ENCODE data around the gene MPV17.
"Not testable (repeated sequence)": the region's sequence is repeated elsewhere in the genome, so short reads cannot be mapped to it uniquely, and the experiment has no call there.

Gene MPV17

DNA sequence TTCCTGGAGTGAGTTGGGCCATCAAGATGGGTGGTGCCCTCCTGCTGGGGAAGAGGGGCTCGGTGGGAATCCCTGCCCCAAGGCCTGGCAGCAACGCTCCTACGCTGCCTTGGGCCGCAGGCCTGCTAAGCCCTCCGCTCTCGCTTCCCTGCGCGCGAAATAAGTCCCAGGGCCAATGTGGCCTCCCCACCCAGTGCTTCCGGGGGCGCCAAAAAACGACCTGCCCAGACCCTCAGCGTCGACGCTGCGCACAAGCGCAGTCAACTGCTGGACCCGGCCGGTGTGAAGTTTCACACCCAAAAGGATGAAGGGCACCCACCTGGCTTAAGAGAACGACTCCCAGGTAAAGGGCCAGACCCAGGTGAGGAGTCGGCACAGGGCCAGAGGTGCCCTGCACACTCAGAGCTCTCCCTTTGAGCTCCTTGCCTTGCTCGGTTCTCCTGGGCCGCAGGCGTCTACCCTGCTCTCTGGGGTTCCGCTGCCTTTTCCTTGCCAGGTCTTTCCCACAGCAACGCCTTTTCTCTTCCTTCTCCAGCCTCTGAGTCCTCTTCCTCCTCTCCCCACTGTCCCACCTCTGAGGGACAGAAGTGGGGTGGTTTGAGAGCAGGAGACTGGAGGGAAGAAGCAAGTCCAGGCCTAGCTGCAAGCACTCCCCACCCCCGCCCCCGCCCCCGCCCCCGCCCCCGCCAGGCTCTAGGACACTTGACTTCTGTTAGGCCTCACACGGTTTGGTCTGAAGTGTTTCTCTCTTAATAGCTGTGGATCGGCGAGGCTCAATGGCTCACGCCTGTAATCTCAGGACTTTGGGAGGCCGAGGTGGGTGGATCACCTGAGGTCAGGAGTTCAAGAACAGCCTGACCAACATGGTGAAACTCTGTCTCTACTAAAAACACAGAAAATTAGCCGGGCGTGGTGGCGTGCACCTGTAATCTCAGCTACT is 47.4 kb downstream of the MPV17 start, which contains the start of gene DNAJC5G:
TSS of gene DNAJC5G (plus strand) at position 223 of the 940 bp plus-strand sequence. CDS start 1,296 bp downstream, outside the sequence.
- 87 to 89% methylated on average over 29 to 33 of the region's 39 CpGs for WGBS, 2 experiments (ENCODE audit: insufficient coverage in 2 of 2)
- Histone ChIP-seq H3K27ac (ENCODE audit: low read depth, low read length, severe bottlenecking) (no peak within 1 kb of the TSS), H3K4me3 (ENCODE audit: extremely low read depth, insufficient read depth, low read length, poor library complexity, severe bottlenecking) (no peak within 1 kb of the TSS), H3K9me3 (ENCODE audit: control insufficient read depth, low read length) (no peaks in the 10 kb centered on the region), H3K4me1 (ENCODE audit: control insufficient read depth, insufficient read depth, low read length, poor library complexity, severe bottlenecking) (no peaks in the 10 kb centered on the region), H3K36me3 (ENCODE audit: control insufficient read depth, insufficient read depth, low read length) (no peaks in the 10 kb centered on the region)

- WGBS, 2 experiments (ENCODE audit: insufficient coverage in 2 of 2): 87 to 89% methylated on average over 11 of the region's 15 CpGs
- not testable (repeated sequence) for H3K36me3 ChIP-seq (ENCODE audit: control insufficient read depth, insufficient read depth, low read length); H3K4me1 ChIP-seq (ENCODE audit: control insufficient read depth, insufficient read depth, low read length, poor library complexity, severe bottlenecking); H3K9me3 ChIP-seq (ENCODE audit: control insufficient read depth, low read length); H3K27ac ChIP-seq (ENCODE audit: low read depth, low read length, severe bottlenecking); H3K4me3 ChIP-seq (ENCODE audit: extremely low read depth, insufficient read depth, low read length, poor library complexity, severe bottlenecking)
Measured at GRCh38 chr2:27272537-27273522, 50.1 kb downstream of the MPV17 start.

DNA sequence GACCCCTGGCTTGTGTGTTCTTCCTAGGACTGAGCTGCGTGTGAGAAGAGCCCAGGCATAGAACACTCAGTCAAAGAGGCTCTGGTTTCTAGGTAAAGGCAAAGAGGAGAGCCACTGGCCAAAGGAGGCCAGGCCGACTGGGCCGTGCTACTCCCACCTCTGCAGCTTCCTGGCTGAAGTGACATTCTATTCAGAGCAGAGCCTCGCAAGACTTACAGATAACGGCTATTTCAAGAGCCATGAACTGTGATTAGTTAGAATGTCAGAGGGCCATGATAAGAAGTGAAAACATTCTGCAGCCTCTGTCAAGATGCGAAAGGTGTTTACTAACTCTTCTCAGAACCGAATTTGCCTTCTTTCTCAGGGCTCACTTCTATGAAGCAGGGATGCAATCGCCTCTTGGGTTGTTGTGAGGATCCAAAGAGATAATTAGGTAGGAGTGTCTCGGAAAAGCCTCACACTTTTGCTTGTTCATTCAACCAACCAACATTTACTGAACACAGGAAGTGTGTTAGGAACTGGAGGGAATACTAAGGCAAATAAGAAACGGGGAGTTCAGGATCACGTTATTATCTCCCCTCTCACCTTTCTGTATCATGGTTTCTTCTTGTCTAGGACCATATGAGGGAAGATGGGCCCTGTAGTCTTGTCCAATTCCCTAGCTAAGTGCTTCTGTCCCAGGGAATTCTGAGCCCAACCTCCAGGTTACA is 51.1 kb downstream of the MPV17 start:
- no peaks in the 10 kb centered on the region for H3K4me1 ChIP-seq (ENCODE audit: control insufficient read depth, insufficient read depth, low read length, poor library complexity, severe bottlenecking)
- H3K4me3 ChIP-seq (ENCODE audit: extremely low read depth, insufficient read depth, low read length, poor library complexity, severe bottlenecking): no peak overlapping the region
- H3K9me3 ChIP-seq (ENCODE audit: control insufficient read depth, low read length): no peaks in the 10 kb centered on the region
- no peaks in the 10 kb centered on the region for H3K36me3 ChIP-seq (ENCODE audit: control insufficient read depth, insufficient read depth, low read length)
- H3K27ac ChIP-seq (ENCODE audit: low read depth, low read length, severe bottlenecking): no peak overlapping the region
- WGBS, 2 experiments (ENCODE audit: insufficient coverage in 2 of 2): 62 to 67% methylated on average over 5 to 6 of the region's 11 CpGs

DNA sequence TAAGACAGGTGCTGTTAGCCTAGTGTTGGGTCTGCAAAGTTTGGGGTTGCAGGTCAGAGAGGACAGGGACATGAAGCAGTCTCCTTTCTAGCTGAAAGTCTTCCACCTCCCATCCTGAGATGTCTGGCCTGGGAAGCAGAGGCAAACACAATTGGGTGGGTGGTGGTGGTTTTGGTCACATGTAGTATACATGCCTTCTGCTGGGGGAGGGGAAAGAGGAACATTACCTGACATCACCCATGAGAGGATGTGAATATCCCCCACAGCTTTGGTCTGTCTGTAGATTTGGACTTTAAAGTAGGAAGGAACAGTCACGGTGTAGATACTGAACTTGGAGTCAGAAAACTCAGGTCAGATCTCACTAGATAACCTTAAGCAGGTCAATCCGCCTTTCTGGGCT is 52.2 kb downstream of the MPV17 start:
- no peaks in the 10 kb centered on the region for H3K9me3 ChIP-seq (ENCODE audit: control insufficient read depth, low read length)
- H3K27ac ChIP-seq (ENCODE audit: low read depth, low read length, severe bottlenecking): no peak overlapping the region
- H3K4me3 ChIP-seq (ENCODE audit: extremely low read depth, insufficient read depth, low read length, poor library complexity, severe bottlenecking): no peak overlapping the region
- no peaks in the 10 kb centered on the region for H3K4me1 ChIP-seq (ENCODE audit: control insufficient read depth, insufficient read depth, low read length, poor library complexity, severe bottlenecking)
- no peaks in the 10 kb centered on the region for H3K36me3 ChIP-seq (ENCODE audit: control insufficient read depth, insufficient read depth, low read length)
- WGBS, 2 experiments (ENCODE audit: insufficient coverage in 2 of 2): 88 to 100% methylated on average over 1 to 2 of the region's 2 CpGs

DNA sequence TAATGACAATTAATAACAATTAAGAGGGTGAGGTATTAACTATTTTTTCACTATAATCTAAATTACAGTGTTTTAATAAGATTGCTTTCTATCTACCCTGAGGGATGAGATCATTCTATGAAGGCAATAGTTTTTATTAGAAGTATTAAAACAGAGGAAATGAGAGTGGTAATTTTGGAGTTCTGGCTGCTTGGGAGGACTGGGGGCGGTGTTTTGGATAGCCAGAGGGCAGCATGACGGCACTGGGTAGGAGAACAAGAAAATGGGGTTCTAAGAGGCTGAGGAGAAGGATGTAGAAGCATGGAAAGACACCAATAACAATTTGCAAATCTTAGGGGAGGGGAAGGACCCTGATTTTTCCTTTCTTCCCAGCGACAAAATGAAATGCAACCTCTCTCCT is 52.8 kb downstream of the MPV17 start:
- Histone ChIP-seq H3K9me3 (ENCODE audit: control insufficient read depth, low read length) (no peaks in the 10 kb centered on the region), H3K4me1 (ENCODE audit: control insufficient read depth, insufficient read depth, low read length, poor library complexity, severe bottlenecking) (no peaks in the 10 kb centered on the region), H3K4me3 (ENCODE audit: extremely low read depth, insufficient read depth, low read length, poor library complexity, severe bottlenecking) (no peak overlapping the region), H3K27ac (ENCODE audit: low read depth, low read length, severe bottlenecking) (no peak overlapping the region), H3K36me3 (ENCODE audit: control insufficient read depth, insufficient read depth, low read length) (no peaks in the 10 kb centered on the region)
- 90 to 92% methylated on average over 2 of the region's 3 CpGs for WGBS, 2 experiments (ENCODE audit: insufficient coverage in 2 of 2)

- WGBS, 2 experiments (ENCODE audit: insufficient coverage in 2 of 2): 90 to 94% methylated on average over 7 to 8 of the region's 13 CpGs
- H3K36me3 ChIP-seq (ENCODE audit: control insufficient read depth, insufficient read depth, low read length); H3K4me3 ChIP-seq (ENCODE audit: extremely low read depth, insufficient read depth, low read length, poor library complexity, severe bottlenecking); H3K27ac ChIP-seq (ENCODE audit: low read depth, low read length, severe bottlenecking); H3K9me3 ChIP-seq (ENCODE audit: control insufficient read depth, low read length); H3K4me1 ChIP-seq (ENCODE audit: control insufficient read depth, insufficient read depth, low read length, poor library complexity, severe bottlenecking): not testable (repeated sequence)
Measured at GRCh38 chr2:27268296-27268695, 54.6 kb downstream of the MPV17 start.

DNA sequence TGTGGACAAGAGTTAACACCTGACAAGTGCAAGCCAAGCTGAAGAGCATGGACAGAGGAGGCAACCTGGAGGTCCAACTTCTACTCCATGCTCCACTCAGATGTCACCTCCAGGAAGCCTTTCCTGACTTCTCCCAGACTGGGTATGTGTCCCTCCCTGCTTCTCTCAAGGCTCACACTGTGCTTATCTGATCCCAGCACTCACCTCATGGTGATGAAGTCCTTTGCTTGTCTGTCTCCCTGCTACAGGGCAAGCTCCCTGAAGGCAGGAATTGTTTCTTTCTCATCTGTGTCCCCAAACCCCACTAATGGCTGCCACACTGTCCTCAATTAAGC is 57.4 kb downstream of the MPV17 start:
- H3K36me3 ChIP-seq (ENCODE audit: control insufficient read depth, insufficient read depth, low read length): no peaks in the 10 kb centered on the region
- peaks cover 8% of the 10 kb centered on the region for H3K4me1 ChIP-seq (ENCODE audit: control insufficient read depth, insufficient read depth, low read length, poor library complexity, severe bottlenecking)
- no peak overlapping the region for H3K4me3 ChIP-seq (ENCODE audit: extremely low read depth, insufficient read depth, low read length, poor library complexity, severe bottlenecking)
- no peaks in the 10 kb centered on the region for H3K9me3 ChIP-seq (ENCODE audit: control insufficient read depth, low read length)
- no peak overlapping the region for H3K27ac ChIP-seq (ENCODE audit: low read depth, low read length, severe bottlenecking)

- Histone ChIP-seq H3K9me3 (ENCODE audit: control insufficient read depth, low read length) (no peaks in the 10 kb centered on the region), H3K4me3 (ENCODE audit: extremely low read depth, insufficient read depth, low read length, poor library complexity, severe bottlenecking) (peak overlapping the region; percentile 32)
- 5% methylated on average over 42 to 52 of the region's 56 CpGs for WGBS, 2 experiments (ENCODE audit: insufficient coverage in 2 of 2)
Measured at GRCh38 chr2:27264753-27265535, 58.0 kb downstream of the MPV17 start.

DNA sequence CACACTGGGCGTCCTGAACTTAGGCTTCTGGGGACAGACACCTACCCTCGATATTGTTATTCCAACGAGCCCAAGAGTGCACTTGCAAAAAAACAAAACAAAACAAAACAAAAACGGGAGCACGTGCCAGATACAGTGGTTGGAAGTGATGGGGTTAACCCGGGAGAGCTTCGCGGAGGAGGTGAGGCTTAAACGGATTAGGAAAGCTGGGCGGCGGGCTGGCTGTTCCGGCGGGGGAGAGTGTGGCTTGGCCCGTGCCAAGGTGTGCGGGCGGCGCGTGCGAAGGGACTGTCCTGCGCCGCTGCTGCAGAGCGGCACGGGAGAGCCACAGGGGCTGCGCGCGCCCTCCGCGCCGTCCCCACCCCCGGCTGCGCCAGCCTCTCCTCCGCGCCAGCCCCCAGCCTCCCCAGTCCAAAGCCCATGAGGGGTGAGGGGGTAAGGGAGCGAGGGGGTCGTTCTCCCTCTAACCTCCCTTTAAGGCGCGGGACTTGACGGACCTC is 58.6 kb downstream of the MPV17 start:
- Histone ChIP-seq H3K9me3 (ENCODE audit: control insufficient read depth, low read length) (no peaks in the 10 kb centered on the region), H3K27ac (ENCODE audit: low read depth, low read length, severe bottlenecking) (no peak overlapping the region), H3K36me3 (ENCODE audit: control insufficient read depth, insufficient read depth, low read length) (no peaks in the 10 kb centered on the region), H3K4me1 (ENCODE audit: control insufficient read depth, insufficient read depth, low read length, poor library complexity, severe bottlenecking) (peaks cover 8% of the 10 kb centered on the region), H3K4me3 (ENCODE audit: extremely low read depth, insufficient read depth, low read length, poor library complexity, severe bottlenecking) (peak overlapping the region; percentile 32)
- WGBS, 2 experiments (ENCODE audit: insufficient coverage in 2 of 2): 1% methylated on average over 12 to 18 of the region's 38 CpGs

More at GRCh38 chr2:27264753-27265535, 58.0 kb downstream of the MPV17 start:
- Histone ChIP-seq H3K4me1 (ENCODE audit: control insufficient read depth, insufficient read depth, low read length, poor library complexity, severe bottlenecking) (peaks cover 8% of the 10 kb centered on the region), H3K27ac (ENCODE audit: low read depth, low read length, severe bottlenecking) (no peak overlapping the region), H3K36me3 (ENCODE audit: control insufficient read depth, insufficient read depth, low read length) (no peaks in the 10 kb centered on the region)
